Vagina (tissue), 2 donors: ENCODE results near the gene MSI2. TPM values are rescaled to one million over a fixed set of nuclear protein-coding genes. Genes with fewer than 3 reads are reported as not detected.

Experiments
- DNase-seq, 2 donors: peaks; one replicate each; pipeline ENCODE4 v3.0.0-alpha.2; 2017; ENCODE audit errors: extremely low spot score in 2 of 2
- H3K27ac ChIP-seq: fragments of 200-600 bp; sonication (generic); one replicate; pipeline ENCODE4 v1.5.1; 2019
- H3K27me3 ChIP-seq: fragments of 200-600 bp; sonication (generic); one replicate; pipeline ENCODE4 v1.5.1; 2019
- H3K36me3 ChIP-seq, 2 donors: fragments of 200-600 bp; sonication (generic); one replicate each; pipeline ENCODE4 v1.5.1; 2017 to 2019
- H3K4me1 ChIP-seq: fragments of 200-600 bp; sonication (generic); one replicate; pipeline ENCODE4 v1.5.1; 2019
- H3K4me3 ChIP-seq, 2 donors: fragments of 200-600 bp; sonication (generic); 1 replicate in 1 of 2; 2 replicates in 1 of 2; pipeline ENCODE4 v1.5.1; 2016 to 2019
- H3K9me3 ChIP-seq: fragments of 200-600 bp; sonication (generic); one replicate; pipeline ENCODE4 v1.5.1; 2019
- POLR2A ChIP-seq, 2 donors: fragments of 450-650 bp; IDR thresholded peaks; one replicate each; pipeline ENCODE4 v1.6.1; 2017; ENCODE audit warnings: antibody characterized with exemption in 2 of 2, mild to moderate bottlenecking in 2 of 2, moderate library complexity in 2 of 2
- POLR2AphosphoS5 ChIP-seq, 2 donors: sonication (generic); formaldehyde crosslinking; IDR thresholded peaks; one replicate each; pipeline ENCODE4 v1.9.0; 2017; ENCODE audit warnings: antibody characterized with exemption in 2 of 2, mild to moderate bottlenecking in 2 of 2, low read depth in 1 of 2; ENCODE audit not compliant: insufficient read depth in 1 of 2
- intact Hi-C: fragments of 100-400 bp; cut with DNase I; formaldehyde crosslinking; loops from one replicate; pipeline ENCODE4 v1.15.1; 2023
- total RNA-seq: library from RNA; depleted of rRNA; stranded (reverse); fragments of >200 nt; gene quantifications from one replicate; pipeline ENCODE4 v1.2.3, GENCODE V29; 2016
- TF ChIP-seq, protein P1 (sequence below), 3 experiments: fragments of 450-650 bp in 2 of 3; fragments of 200-600 bp in 1 of 3; sonication (generic) in 1 of 3; IDR thresholded peaks; one replicate each; pipeline ENCODE4 v1.5.1; 2017 to 2019; ENCODE audit warnings: antibody characterized with exemption in 3 of 3, mild to moderate bottlenecking in 2 of 3, moderate library complexity in 2 of 3

Gene MSI2
- total RNA-seq, 1 donor from 2014 or later = 27.3 TPM

DNA sequence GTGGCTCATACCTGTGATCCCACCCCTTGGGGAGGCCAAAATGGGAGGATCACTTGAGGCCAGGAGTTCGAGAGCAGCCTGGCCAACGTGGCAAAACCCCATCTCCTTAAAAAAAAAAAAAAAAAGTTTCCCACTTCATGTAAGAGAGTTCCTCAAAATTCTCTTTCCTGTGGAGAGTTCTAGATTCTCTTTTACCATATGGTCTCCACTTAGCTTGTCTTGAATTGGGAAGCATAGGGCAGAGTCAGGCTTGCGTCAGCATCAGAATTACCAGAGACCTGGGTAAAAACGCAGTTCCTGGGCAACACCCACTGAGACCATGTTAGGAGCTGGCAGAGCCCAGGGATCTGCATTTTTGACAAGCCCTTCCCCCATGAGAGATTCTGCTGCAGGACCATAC is 330.4 kb downstream of the MSI2 start:
- no peak for DNase-seq
- no peaks in the 10 kb centered on the region for H3K27me3 ChIP-seq
- no peaks in the 10 kb centered on the region for H3K9me3 ChIP-seq
- no peaks in the 10 kb centered on the region for H3K4me1 ChIP-seq
- intact Hi-C loops = no loop called here
- no peak overlapping the region for H3K27ac ChIP-seq
- H3K36me3 ChIP-seq = no peaks in the 10 kb centered on the region
- TF ChIP-seq POLR2A (IDR thresholded peaks at IDR 0.05) (no peak), POLR2AphosphoS5 (IDR thresholded peaks at IDR 0.05; ENCODE audit: insufficient read depth in 1 of 2, low read depth in 1 of 2) (no peak)
- TF ChIP-seq, protein P1, sequence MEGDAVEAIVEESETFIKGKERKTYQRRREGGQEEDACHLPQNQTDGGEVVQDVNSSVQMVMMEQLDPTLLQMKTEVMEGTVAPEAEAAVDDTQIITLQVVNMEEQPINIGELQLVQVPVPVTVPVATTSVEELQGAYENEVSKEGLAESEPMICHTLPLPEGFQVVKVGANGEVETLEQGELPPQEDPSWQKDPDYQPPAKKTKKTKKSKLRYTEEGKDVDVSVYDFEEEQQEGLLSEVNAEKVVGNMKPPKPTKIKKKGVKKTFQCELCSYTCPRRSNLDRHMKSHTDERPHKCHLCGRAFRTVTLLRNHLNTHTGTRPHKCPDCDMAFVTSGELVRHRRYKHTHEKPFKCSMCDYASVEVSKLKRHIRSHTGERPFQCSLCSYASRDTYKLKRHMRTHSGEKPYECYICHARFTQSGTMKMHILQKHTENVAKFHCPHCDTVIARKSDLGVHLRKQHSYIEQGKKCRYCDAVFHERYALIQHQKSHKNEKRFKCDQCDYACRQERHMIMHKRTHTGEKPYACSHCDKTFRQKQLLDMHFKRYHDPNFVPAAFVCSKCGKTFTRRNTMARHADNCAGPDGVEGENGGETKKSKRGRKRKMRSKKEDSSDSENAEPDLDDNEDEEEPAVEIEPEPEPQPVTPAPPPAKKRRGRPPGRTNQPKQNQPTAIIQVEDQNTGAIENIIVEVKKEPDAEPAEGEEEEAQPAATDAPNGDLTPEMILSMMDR (IDR thresholded peaks at IDR 0.05) = no peak
- H3K4me3 ChIP-seq = no peak overlapping the region

DNA sequence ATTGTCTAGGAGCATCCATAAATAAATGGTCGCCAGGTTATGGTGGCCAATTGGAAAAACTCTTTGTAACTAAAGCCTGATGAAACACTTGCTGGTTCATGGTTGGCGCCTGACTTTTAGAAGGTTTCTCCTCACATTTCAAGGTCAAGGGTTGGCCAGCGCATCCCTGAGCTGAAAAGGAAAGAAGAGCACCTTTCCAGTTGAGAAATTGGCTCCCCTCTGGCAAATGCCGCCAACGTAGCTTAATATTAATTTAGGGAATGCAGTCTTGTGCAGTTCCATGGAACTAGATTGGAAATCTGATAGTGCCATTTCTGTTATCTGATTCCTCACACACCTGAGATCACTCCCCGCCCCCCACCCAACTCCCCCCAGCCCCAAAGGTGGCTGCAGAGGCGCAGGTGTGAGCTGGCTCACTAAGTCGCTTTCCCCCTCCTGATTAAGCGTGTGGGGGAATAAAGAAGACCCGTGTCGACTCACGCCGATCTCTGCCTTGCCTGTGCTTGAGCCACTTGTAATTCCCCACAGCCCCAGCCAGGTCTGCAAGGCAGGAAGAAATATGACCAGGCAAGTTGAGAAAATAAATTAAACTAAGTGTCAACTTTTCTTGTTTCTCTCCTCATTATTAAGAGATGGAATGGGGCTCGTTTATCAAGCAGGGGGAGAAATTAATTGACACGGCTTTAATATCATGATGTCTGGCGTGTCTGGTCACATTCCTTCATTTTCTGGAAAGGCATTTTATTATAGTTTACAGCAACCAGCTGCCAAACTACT is 331.1 kb downstream of the MSI2 start:
- H3K4me3 ChIP-seq = no peak overlapping the region
- no peaks in the 10 kb centered on the region for H3K27me3 ChIP-seq
- TF ChIP-seq, protein P1 (IDR thresholded peaks at IDR 0.05) = no peak
- no peak for TF ChIP-seq POLR2AphosphoS5 (IDR thresholded peaks at IDR 0.05; ENCODE audit: insufficient read depth in 1 of 2, low read depth in 1 of 2)
- no peak for TF ChIP-seq POLR2A (IDR thresholded peaks at IDR 0.05)
- no peaks in the 10 kb centered on the region for H3K9me3 ChIP-seq
- no peaks in the 10 kb centered on the region for H3K36me3 ChIP-seq
- intact Hi-C loops = no loop called here
- DNase-seq = no peak
- H3K27ac ChIP-seq = no peak overlapping the region
- H3K4me1 ChIP-seq = no peaks in the 10 kb centered on the region

DNA sequence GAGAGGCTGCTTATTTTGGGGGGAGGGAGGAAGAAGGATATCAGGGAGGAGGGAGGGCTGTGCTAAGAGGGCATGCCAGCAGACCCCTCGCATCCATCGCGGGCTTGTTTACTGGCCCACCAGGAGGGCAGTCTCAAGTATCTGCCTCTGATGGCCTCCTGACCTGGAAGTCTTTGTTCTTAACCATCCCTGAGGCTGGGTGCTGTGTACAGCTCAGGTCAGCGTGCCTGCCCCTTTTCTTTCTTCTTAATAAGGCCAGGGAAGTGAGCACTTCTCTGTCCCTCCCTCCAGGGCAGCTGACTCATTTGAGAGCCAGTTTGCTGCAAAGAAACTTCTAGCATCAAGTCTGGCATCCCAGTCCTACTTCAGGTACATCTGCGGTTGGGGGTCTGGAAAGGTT is 331.8 kb downstream of the MSI2 start:
- intact Hi-C loops = no loop called here
- Histone ChIP-seq H3K4me3 (no peak overlapping the region), H3K27me3 (no peaks in the 10 kb centered on the region), H3K36me3 (no peaks in the 10 kb centered on the region), H3K4me1 (no peaks in the 10 kb centered on the region), H3K27ac (no peak overlapping the region), H3K9me3 (no peaks in the 10 kb centered on the region)
- TF ChIP-seq, protein P1 (IDR thresholded peaks at IDR 0.05) = no peak
- TF ChIP-seq POLR2A (IDR thresholded peaks at IDR 0.05) = no peak
- TF ChIP-seq POLR2AphosphoS5 (IDR thresholded peaks at IDR 0.05; ENCODE audit: insufficient read depth in 1 of 2, low read depth in 1 of 2) = no peak
- DNase-seq = no peak

DNA sequence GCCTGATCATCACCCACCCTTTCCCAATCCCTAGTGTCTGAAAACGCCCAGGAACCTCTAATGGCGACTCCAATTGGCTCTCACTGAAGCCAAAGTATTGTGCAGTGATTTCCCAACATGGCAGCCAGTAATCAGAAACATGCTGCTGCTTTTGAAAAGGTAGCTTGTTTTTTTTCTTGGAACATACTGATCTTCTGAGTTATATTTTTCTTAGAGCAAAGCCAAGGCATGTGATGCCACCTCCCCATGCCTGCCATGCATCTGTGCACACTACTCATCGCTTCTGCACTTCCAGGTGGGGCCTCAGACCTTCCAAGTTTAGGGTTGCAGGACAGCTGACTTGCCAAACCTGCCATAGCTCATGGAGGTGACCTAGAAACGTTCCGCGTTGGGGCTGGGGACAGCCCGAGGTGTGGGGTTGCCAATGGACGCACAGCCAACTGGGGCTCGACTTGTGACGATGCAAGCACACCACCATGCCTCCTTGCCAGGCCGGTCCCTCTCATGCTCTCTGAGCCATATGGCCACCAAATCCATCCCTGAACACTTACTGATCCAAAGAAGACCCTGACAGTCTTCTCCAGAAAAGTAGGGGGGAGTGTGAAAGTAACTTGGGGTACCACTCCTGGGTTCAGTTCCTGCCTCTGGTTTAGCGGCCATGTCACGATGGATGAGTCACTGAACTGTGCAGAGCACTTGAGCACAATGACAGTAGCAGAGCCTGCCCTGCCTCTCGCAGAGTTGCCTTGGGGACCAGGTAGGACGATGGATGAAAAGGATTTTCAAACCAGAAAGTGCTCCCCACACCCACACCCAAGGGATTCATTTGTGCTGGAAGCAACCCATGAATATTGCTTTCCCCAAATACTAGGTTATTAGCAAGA is 333.1 kb downstream of the MSI2 start:
- no peak for DNase-seq

More for the DNA sequence above, 333.1 kb downstream of the MSI2 start:
- Histone ChIP-seq H3K4me3 (no peak overlapping the region), H3K36me3 (no peaks in the 10 kb centered on the region), H3K27ac (no peak overlapping the region), H3K27me3 (no peaks in the 10 kb centered on the region), H3K4me1 (no peaks in the 10 kb centered on the region), H3K9me3 (no peaks in the 10 kb centered on the region)
- intact Hi-C loops = no loop called here
- TF ChIP-seq POLR2AphosphoS5 (IDR thresholded peaks at IDR 0.05; ENCODE audit: insufficient read depth in 1 of 2, low read depth in 1 of 2) = no peak
- no peak for TF ChIP-seq POLR2A (IDR thresholded peaks at IDR 0.05)
- TF ChIP-seq, protein P1 (IDR thresholded peaks at IDR 0.05) = no peak
